GM23338 (cell line): ENCODE data around the gene GGA2. TPM values are rescaled to one million over a fixed set of nuclear protein-coding genes. Genes with fewer than 3 reads are reported as not detected.
A peak's percentile ranks its signal among the peaks of the same experiment; 100 is the strongest.

Experiments used
- ATAC-seq: fragments of 200-7000 bp; cut with Tn5 transposase; 3 replicates; pipeline ENCODE4 v1.9.1; 2020
- DNase-seq: peaks from one replicate; pipeline ENCODE4 v3.0.0-alpha.2; 2015; ENCODE audit warnings: low spot score
- H2AFZ ChIP-seq: fragments of 200-600 bp; sonication (generic); 2 replicates; pipeline ENCODE4 v1.8.0; 2016; ENCODE audit warnings: antibody characterized with exemption, mild to moderate bottlenecking, moderate library complexity
- H3F3A ChIP-seq: fragments of 200-600 bp; sonication (generic); replicated peaks from 2 replicates; pipeline ENCODE4 v1.8.0; 2017; ENCODE audit warnings: antibody characterized with exemption, mixed run types, low read depth
- H3K27ac ChIP-seq: fragments of 200-600 bp; sonication (generic); 2 replicates; pipeline ENCODE4 v1.6.1; 2016; ENCODE audit warnings: low read depth
- H3K27me3 ChIP-seq: fragments of 200-600 bp; sonication (generic); 2 replicates; pipeline ENCODE4 v1.8.0; 2016; ENCODE audit warnings: mild to moderate bottlenecking, mixed run types, moderate library complexity; ENCODE audit not compliant: insufficient read depth
- H3K36me3 ChIP-seq: fragments of 200-600 bp; sonication (generic); 2 replicates; pipeline ENCODE4 v1.8.0; 2016; ENCODE audit warnings: mild to moderate bottlenecking; ENCODE audit not compliant: insufficient read depth
- H3K4me1 ChIP-seq: fragments of 200-600 bp; sonication (generic); 2 replicates; pipeline ENCODE4 v1.8.0; 2016; ENCODE audit warnings: mild to moderate bottlenecking, moderate library complexity; ENCODE audit not compliant: insufficient read depth
- H3K4me2 ChIP-seq: fragments of 200-600 bp; sonication (generic); 2 replicates; pipeline ENCODE4 v1.7.1; 2017; ENCODE audit warnings: mixed run types
- H3K4me3 ChIP-seq: fragments of 200-600 bp; sonication (generic); 2 replicates; pipeline ENCODE4 v1.6.1; 2016; ENCODE audit warnings: mixed run types
- H3K79me2 ChIP-seq: fragments of 200-600 bp; sonication (generic); replicated peaks from 2 replicates; pipeline ENCODE4 v1.8.0; 2017; ENCODE audit warnings: mild to moderate bottlenecking; ENCODE audit not compliant: insufficient read depth
- H3K9me2 ChIP-seq: fragments of 200-600 bp; sonication (generic); 2 replicates; pipeline ENCODE4 v1.8.0; 2017; ENCODE audit not compliant: insufficient read depth
- H4K20me1 ChIP-seq: fragments of 200-600 bp; sonication (generic); replicated peaks from 2 replicates; pipeline ENCODE4 v1.8.0; 2017; ENCODE audit warnings: mild to moderate bottlenecking; ENCODE audit not compliant: insufficient read depth
- H3K27ac Mint-ChIP-seq: 2 replicates; pipeline ENCODE4 v1.8.0; 2020; ENCODE audit warnings: inconsistent platforms, mild to moderate bottlenecking, moderate library complexity, mixed read lengths
- H3K27me3 Mint-ChIP-seq: 3 replicates; pipeline ENCODE4 v1.8.0; 2022; ENCODE audit warnings: low read depth, mild to moderate bottlenecking, moderate library complexity, mixed read lengths, inconsistent platforms; ENCODE audit not compliant: insufficient read depth, poor library complexity
- H3K36me3 Mint-ChIP-seq: 3 replicates; pipeline ENCODE4 v1.8.0; 2021; ENCODE audit warnings: low read depth, mild to moderate bottlenecking, inconsistent platforms, moderate library complexity, mixed read lengths
- H3K4me1 Mint-ChIP-seq: 3 replicates; pipeline ENCODE4 v1.8.0; 2020; ENCODE audit warnings: mild to moderate bottlenecking, inconsistent platforms, mixed read lengths
- H3K4me3 Mint-ChIP-seq: 3 replicates; pipeline ENCODE4 v1.8.0; 2021; ENCODE audit warnings: moderate library complexity, mild to moderate bottlenecking, inconsistent platforms, mixed read lengths
- H3K9me3 Mint-ChIP-seq: 3 replicates; pipeline ENCODE4 v1.8.0; 2020; ENCODE audit warnings: moderate library complexity, mild to moderate bottlenecking, inconsistent platforms, mixed read lengths
- CREB1 ChIP-seq: fragments of 250-450 bp; sonication (Bioruptor Pico); IDR thresholded peaks from 2 replicates; pipeline ENCODE4 v1.5.0; 2020; ENCODE audit warnings: low read depth, mild to moderate bottlenecking, moderate library complexity
- CTCF ChIP-seq, 2 experiments: fragments of 200-600 bp in 1 of 2; sonication (generic) in 1 of 2; conservative IDR thresholded peaks; 2 replicates each; pipeline versions ENCODE4 v1.5.1 to v1.6.1; 2016 to 2017; ENCODE audit warnings: antibody characterized with exemption in 2 of 2, low read depth in 2 of 2, mild to moderate bottlenecking in 2 of 2, moderate library complexity in 1 of 2
- ETS1 ChIP-seq: IDR thresholded peaks from 2 replicates; pipeline ENCODE4 v1.6.1; 2016; ENCODE audit warnings: antibody characterized with exemption
- EZH2 ChIP-seq: fragments of 200-600 bp; sonication (generic); IDR thresholded peaks from one replicate; pipeline ENCODE4 v1.8.0; 2017; ENCODE audit warnings: antibody characterized with exemption, mild to moderate bottlenecking, low read depth; ENCODE audit not compliant: unreplicated experiment
- EZH2phosphoT487 ChIP-seq: fragments of 200-600 bp; sonication (generic); IDR thresholded peaks from one replicate; pipeline ENCODE4 v1.8.1; 2018; ENCODE audit warnings: antibody characterized with exemption; ENCODE audit not compliant: unreplicated experiment
- JUNB ChIP-seq: IDR thresholded peaks from one replicate; pipeline ENCODE4 v1.6.1; 2016; ENCODE audit warnings: antibody characterized with exemption; ENCODE audit not compliant: unreplicated experiment
- NANOG ChIP-seq: IDR thresholded peaks from 2 replicates; pipeline ENCODE4 v1.6.1; 2016; ENCODE audit warnings: antibody characterized with exemption, borderline replicate concordance
- POLR2AphosphoS5 ChIP-seq: IDR thresholded peaks from 2 replicates; pipeline ENCODE4 v1.6.1; 2016; ENCODE audit warnings: antibody characterized with exemption, low read depth
- REST ChIP-seq: IDR thresholded peaks from one replicate; pipeline ENCODE4 v1.6.1; 2018; ENCODE audit warnings: antibody characterized with exemption; ENCODE audit not compliant: unreplicated experiment
- STAT1 ChIP-seq: IDR thresholded peaks from one replicate; pipeline ENCODE4 v1.6.1; 2016; ENCODE audit warnings: antibody characterized with exemption; ENCODE audit not compliant: unreplicated experiment
- ZNF114 ChIP-seq: fragments of 250-450 bp; sonication (Bioruptor Pico); IDR thresholded peaks from 2 replicates; pipeline ENCODE4 v1.5.0; 2020; ENCODE audit warnings: mild to moderate bottlenecking, moderate library complexity
- ZNF331 ChIP-seq: fragments of 250-450 bp; sonication (Bioruptor Pico); IDR thresholded peaks from 2 replicates; pipeline ENCODE4 v1.5.0; 2020; ENCODE audit warnings: low read depth, mild to moderate bottlenecking, moderate library complexity
- polyA plus RNA-seq: library from polyadenylated mRNA; unstranded; fragments of >200 nt; fragmentation: Nextera tagmentation; extraction: Ambion mirVana; gene quantifications from 2 replicates; pipeline ENCODE4 v1.2.1, GENCODE V29; 2016
- total RNA-seq: library from RNA; depleted of rRNA; stranded (reverse); fragments of >200 nt; shearing (Covaris generic); gene quantifications from 2 replicates; pipeline ENCODE4 v1.2.3, GENCODE V29; 2014

GGA2 gene
- total and polyA plus RNA-seq, 2 experiments from 2014 or later: 40.3 to 76.6 TPM

- TF ChIP-seq REST (no peak), ZNF114 (CRISPR knock-in tag) (no peak), CTCF (conservative IDR thresholded peaks at IDR 0.05; ENCODE audit: low read depth in 2 of 2) (no peak)
These were observed 3.7 kb downstream of the GGA2 start (continued) for GRCh38 chr16:23506606-23506994.

GRCh38 chr16:23505671-23506605 lies 4.4 kb downstream of the GGA2 start:
- H2AFZ ChIP-seq: no peak overlapping the region
- H3K9me2 ChIP-seq: no peaks in the 10 kb centered on the region
- H3K79me2 ChIP-seq: peaks cover 89% of the 10 kb centered on the region
- peaks cover 43% of the 10 kb centered on the region for H3K4me1 ChIP-seq
- H3K27me3 ChIP-seq: no peaks in the 10 kb centered on the region
- ATAC-seq (no peak), DNase-seq (no peak)
- H4K20me1 ChIP-seq: peaks cover 77% of the 10 kb centered on the region
- Mint-ChIP-seq H3K4me1 (peaks cover 53% of the 10 kb centered on the region), H3K36me3 (peaks cover 11% of the 10 kb centered on the region), H3K27ac (no peak overlapping the region), H3K9me3 (no peaks in the 10 kb centered on the region; the same call in 2 of the 3 replicates), H3K4me3 (no peak overlapping the region; the same call in 2 of the 3 replicates), H3K27me3 (peaks cover 5% of the 10 kb centered on the region)
- 0 out of 2 replicates have a peak overlapping the region, but pooled peaks have one; percentile 19 for H3K27ac ChIP-seq
- H3K4me2 ChIP-seq: no peak overlapping the region
- H3K4me3 ChIP-seq: no peak overlapping the region
- H3K36me3 ChIP-seq: no peaks in the 10 kb centered on the region
- no peaks in the 10 kb centered on the region for H3F3A ChIP-seq
- no peak for TF ChIP-seq EZH2
- no peak for TF ChIP-seq NANOG
- no peak for TF ChIP-seq ZNF114 (CRISPR knock-in tag)
- no peak for TF ChIP-seq STAT1
- no peak for TF ChIP-seq POLR2AphosphoS5
- no peak for TF ChIP-seq CREB1 (CRISPR knock-in tag)
- no peak for TF ChIP-seq CTCF (conservative IDR thresholded peaks at IDR 0.05; ENCODE audit: low read depth in 2 of 2)
- TF ChIP-seq ETS1: no peak
- TF ChIP-seq ZNF331 (CRISPR knock-in tag): no peak
- TF ChIP-seq EZH2phosphoT487: no peak
- no peak for TF ChIP-seq JUNB
- TF ChIP-seq REST: no peak
